K562 (cell line): ENCODE results near the gene SLC20A1. TPM values are rescaled to one million over a fixed set of nuclear protein-coding genes. Genes with fewer than 3 reads are reported as not detected.

Experiments used
- ETV5 ChIP-seq: sonication (generic); formaldehyde crosslinking; IDR thresholded peaks from 2 replicates; pipeline ENCODE4 v1.4.0; 2020; ENCODE audit warnings: low read depth, mild to moderate bottlenecking, missing genetic modification reagents
- FOXJ2 ChIP-seq: fragments of 200-800 bp; sonication (Bioruptor generic); IDR thresholded peaks from 2 replicates; pipeline ENCODE4 v1.6.1; 2016; ENCODE audit warnings: missing genetic modification characterization, missing compliant biosample characterization
- HSF4 ChIP-seq: fragments of 250-450 bp; sonication (Bioruptor Pico); IDR thresholded peaks from 2 replicates; pipeline ENCODE4 v2.1.2; 2022; ENCODE audit warnings: mild to moderate bottlenecking, moderate library complexity, borderline replicate concordance
- L3MBTL2 ChIP-seq: fragments of 450-650 bp; IDR thresholded peaks from 2 replicates; pipeline ENCODE4 v1.6.1; 2016; ENCODE audit warnings: mild to moderate bottlenecking, moderate library complexity
- LCOR ChIP-seq: sonication (generic); formaldehyde crosslinking; IDR thresholded peaks from 2 replicates; pipeline ENCODE4 v1.8.0; 2022; ENCODE audit warnings: mild to moderate bottlenecking, missing genetic modification reagents
- NR2C2 ChIP-seq, 2 experiments: fragments of 200-800 bp in 1 of 2; sonication (Bioruptor generic) in 1 of 2; sonication (generic) in 1 of 2; formaldehyde crosslinking in 1 of 2; IDR thresholded peaks; 2 replicates each; pipeline versions ENCODE4 v1.6.1 to v1.8.0; 2016 to 2022; ENCODE audit warnings: mild to moderate bottlenecking in 1 of 2, missing compliant biosample characterization in 1 of 2, missing genetic modification characterization in 1 of 2, missing genetic modification reagents in 1 of 2
- NR3C1 ChIP-seq: sonication (generic); formaldehyde crosslinking; IDR thresholded peaks from 2 replicates; pipeline ENCODE4 v1.8.1; 2022; ENCODE audit warnings: missing genetic modification reagents
- PHB2 ChIP-seq: fragments of 450-650 bp; IDR thresholded peaks from 2 replicates; pipeline ENCODE4 v1.6.1; 2017; ENCODE audit warnings: low read depth
- PML ChIP-seq: IDR thresholded peaks from 2 replicates; pipeline ENCODE4 v1.6.1; 2012; ENCODE audit warnings: low read length, inconsistent platforms
- TSC22D4 ChIP-seq: fragments of 450-650 bp; IDR thresholded peaks from 2 replicates; pipeline ENCODE4 v1.6.1; 2016; ENCODE audit warnings: missing genetic modification characterization, missing biosample characterization, control low read depth
- XRCC3 ChIP-seq: fragments of 450-650 bp; IDR thresholded peaks from 2 replicates; pipeline ENCODE4 v1.6.1; 2017; ENCODE audit warnings: mild to moderate bottlenecking, moderate library complexity
- ZNF24 ChIP-seq: fragments of 450-650 bp; IDR thresholded peaks from 2 replicates; pipeline ENCODE4 v1.6.1; 2016
- ZNF354B ChIP-seq: fragments of 250-450 bp; sonication (Bioruptor Pico); IDR thresholded peaks from 2 replicates; pipeline ENCODE4 v1.4.0; 2020
- ZNF551 ChIP-seq: fragments of 250-450 bp; sonication (Bioruptor Pico); IDR thresholded peaks from 2 replicates; pipeline ENCODE4 v1.5.0; 2021; ENCODE audit warnings: mild to moderate bottlenecking, moderate library complexity
- ZNF77 ChIP-seq: fragments of 250-450 bp; sonication (Bioruptor Pico); IDR thresholded peaks from 2 replicates; pipeline ENCODE4 v1.5.0; 2020
- polyA plus RNA-seq, 8 experiments: library from polyadenylated mRNA; depleted of rRNA in 4 of 8; stranded (reverse) in 5 of 8; unstranded in 3 of 8; fragments of >200 nt; fragmentation: Nextera tagmentation in 2 of 8; fragmentation: Illumina TruSeq in 1 of 8; extraction: Ambion mirVana in 2 of 8; extraction: Trizol in 1 of 8; gene quantifications; 2 replicates each; pipeline versions ENCODE4 v1.2.1 to v1.2.3, GENCODE V29; 2011 to 2014; ENCODE audit warnings: inconsistent platforms in 1 of 8, missing spikeins in 1 of 8
- total RNA-seq, 7 experiments: library from RNA; depleted of rRNA in 6 of 7; stranded (reverse); fragments of >200 nt in 6 of 7; fragmentation: Illumina TruSeq in 2 of 7; extraction: Trizol in 2 of 7; gene quantifications; 2 replicates each; pipeline versions ENCODE4 v1.2.1 to v1.2.3, GENCODE V29; 2011 to 2021; ENCODE audit warnings: low replicate concordance in 1 of 7
- TF ChIP-seq, protein P1 (sequence below): fragments of 450-650 bp; IDR thresholded peaks from 2 replicates; pipeline ENCODE4 v1.6.1; 2016; ENCODE audit warnings: low read depth
- TF ChIP-seq, protein P2 (sequence below): fragments of 250-450 bp; sonication (Bioruptor Pico); IDR thresholded peaks from 2 replicates; pipeline ENCODE4 v1.5.0; 2021; ENCODE audit warnings: mild to moderate bottlenecking, borderline replicate concordance
- TF ChIP-seq, protein P3 (sequence below): IDR thresholded peaks from 2 replicates; pipeline ENCODE4 v1.6.1; 2011; ENCODE audit warnings: borderline replicate concordance, low read depth, mild to moderate bottlenecking, moderate library complexity, low read length; ENCODE audit not compliant: insufficient read depth, poor library complexity, severe bottlenecking

SLC20A1 gene
- total and polyA plus RNA-seq, 9 of the 15 experiments (the other 6 are each of a cell fraction or from before 2014, with no cell fraction given) = 53.8 to 150 (median 74.7) TPM

DNA sequence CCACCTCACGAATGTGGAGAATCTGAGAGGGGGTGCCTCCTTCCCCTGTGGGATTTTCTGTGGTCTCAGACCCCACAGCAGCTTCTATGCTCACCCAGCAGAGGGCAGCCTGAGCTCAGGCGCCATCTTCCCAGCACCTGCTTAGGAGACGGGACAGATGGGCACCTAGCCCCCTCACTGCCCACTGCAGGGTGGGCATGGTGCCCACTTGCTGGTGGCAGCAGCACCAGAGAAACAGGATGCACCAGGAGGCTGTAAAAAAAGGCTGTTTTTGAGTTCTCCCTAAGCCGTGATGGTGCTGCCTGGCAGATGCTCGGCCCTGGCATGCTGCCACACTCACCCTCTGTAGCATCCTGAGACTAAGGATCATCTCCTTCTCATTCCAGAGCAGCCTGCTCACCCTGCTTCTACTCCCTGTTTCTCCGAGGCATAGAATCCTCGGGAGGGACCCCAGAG, 19.1 kb upstream of the SLC20A1 start (continued):
- TF ChIP-seq, protein P1, sequence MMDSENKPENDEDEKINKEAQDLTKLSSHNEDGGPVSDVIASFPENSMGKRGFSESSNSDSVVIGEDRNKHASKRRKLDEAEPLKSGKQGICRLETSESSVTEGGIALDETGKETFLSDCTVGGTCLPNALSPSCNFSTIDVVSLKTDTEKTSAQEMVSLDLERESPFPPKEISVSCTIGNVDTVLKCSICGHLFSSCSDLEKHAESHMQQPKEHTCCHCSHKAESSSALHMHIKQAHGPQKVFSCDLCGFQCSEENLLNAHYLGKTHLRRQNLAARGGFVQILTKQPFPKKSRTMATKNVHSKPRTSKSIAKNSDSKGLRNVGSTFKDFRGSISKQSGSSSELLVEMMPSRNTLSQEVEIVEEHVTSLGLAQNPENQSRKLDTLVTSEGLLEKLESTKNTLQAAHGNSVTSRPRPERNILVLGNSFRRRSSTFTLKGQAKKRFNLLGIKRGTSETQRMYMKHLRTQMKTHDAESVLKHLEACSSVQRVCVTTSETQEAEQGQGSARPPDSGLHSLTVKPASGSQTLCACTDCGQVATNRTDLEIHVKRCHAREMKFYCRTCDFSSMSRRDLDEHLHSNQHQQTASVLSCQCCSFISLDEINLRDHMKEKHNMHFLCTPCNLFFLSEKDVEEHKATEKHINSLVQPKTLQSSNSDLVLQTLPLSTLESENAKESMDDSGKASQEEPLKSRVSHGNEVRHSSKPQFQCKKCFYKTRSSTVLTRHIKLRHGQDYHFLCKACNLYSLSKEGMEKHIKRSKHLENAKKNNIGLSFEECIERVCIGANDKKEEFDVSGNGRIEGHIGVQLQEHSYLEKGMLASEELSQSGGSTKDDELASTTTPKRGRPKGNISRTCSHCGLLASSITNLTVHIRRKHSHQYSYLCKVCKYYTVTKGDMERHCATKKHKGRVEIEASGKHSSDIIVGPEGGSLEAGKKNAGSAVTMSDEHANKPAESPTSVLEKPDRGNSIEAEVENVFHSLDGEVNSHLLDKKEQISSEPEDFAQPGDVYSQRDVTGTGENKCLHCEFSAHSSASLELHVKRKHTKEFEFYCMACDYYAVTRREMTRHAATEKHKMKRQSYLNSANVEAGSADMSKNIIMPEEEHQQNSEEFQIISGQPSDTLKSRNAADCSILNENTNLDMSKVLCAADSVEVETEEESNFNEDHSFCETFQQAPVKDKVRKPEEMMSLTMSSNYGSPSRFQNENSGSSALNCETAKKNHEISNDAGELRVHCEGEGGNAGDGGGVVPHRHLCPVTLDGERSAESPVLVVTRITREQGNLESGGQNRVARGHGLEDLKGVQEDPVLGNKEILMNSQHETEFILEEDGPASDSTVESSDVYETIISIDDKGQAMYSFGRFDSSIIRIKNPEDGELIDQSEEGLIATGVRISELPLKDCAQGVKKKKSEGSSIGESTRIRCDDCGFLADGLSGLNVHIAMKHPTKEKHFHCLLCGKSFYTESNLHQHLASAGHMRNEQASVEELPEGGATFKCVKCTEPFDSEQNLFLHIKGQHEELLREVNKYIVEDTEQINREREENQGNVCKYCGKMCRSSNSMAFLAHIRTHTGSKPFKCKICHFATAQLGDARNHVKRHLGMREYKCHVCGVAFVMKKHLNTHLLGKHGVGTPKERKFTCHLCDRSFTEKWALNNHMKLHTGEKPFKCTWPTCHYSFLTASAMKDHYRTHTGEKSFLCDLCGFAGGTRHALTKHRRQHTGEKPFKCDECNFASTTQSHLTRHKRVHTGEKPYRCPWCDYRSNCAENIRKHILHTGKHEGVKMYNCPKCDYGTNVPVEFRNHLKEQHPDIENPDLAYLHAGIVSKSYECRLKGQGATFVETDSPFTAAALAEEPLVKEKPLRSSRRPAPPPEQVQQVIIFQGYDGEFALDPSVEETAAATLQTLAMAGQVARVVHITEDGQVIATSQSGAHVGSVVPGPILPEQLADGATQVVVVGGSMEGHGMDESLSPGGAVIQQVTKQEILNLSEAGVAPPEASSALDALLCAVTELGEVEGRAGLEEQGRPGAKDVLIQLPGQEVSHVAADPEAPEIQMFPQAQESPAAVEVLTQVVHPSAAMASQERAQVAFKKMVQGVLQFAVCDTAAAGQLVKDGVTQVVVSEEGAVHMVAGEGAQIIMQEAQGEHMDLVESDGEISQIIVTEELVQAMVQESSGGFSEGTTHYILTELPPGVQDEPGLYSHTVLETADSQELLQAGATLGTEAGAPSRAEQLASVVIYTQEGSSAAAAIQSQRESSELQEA = no peak
- TF ChIP-seq ZNF551 (no peak), TSC22D4 (tag) (no peak), LCOR (CRISPR knock-in tag) (0 out of 2 replicates have a peak, but pooled peaks have one; percentile 35), FOXJ2 (no peak), ETV5 (CRISPR knock-in tag) (no peak), ZNF354B (no peak), ZNF77 (CRISPR knock-in tag) (no peak), PML (no peak), NR2C2 (CRISPR knock-in tag; IDR thresholded peaks at IDR 0.05) (0 out of 2 replicates have a peak, but pooled peaks have one; percentile 15), NR2C2 (tag; IDR thresholded peaks at IDR 0.05) (no peak), NR3C1 (CRISPR knock-in tag) (no peak), L3MBTL2 (0 out of 2 replicates have a peak, but pooled peaks have one; percentile 20), XRCC3 (no peak), PHB2 (no peak), HSF4 (CRISPR knock-in tag) (no peak), ZNF24 (no peak)
- TF ChIP-seq, protein P2, sequence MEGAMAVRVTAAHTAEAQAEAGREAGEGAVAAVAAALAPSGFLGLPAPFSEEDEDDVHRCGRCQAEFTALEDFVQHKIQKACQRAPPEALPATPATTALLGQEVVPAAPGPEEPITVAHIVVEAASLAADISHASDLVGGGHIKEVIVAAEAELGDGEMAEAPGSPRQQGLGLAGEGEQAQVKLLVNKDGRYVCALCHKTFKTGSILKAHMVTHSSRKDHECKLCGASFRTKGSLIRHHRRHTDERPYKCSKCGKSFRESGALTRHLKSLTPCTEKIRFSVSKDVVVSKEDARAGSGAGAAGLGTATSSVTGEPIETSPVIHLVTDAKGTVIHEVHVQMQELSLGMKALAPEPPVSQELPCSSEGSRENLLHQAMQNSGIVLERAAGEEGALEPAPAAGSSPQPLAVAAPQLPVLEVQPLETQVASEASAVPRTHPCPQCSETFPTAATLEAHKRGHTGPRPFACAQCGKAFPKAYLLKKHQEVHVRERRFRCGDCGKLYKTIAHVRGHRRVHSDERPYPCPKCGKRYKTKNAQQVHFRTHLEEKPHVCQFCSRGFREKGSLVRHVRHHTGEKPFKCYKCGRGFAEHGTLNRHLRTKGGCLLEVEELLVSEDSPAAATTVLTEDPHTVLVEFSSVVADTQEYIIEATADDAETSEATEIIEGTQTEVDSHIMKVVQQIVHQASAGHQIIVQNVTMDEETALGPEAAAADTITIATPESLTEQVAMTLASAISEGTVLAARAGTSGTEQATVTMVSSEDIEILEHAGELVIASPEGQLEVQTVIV (CRISPR knock-in tag) = no peak
- TF ChIP-seq, protein P3, sequence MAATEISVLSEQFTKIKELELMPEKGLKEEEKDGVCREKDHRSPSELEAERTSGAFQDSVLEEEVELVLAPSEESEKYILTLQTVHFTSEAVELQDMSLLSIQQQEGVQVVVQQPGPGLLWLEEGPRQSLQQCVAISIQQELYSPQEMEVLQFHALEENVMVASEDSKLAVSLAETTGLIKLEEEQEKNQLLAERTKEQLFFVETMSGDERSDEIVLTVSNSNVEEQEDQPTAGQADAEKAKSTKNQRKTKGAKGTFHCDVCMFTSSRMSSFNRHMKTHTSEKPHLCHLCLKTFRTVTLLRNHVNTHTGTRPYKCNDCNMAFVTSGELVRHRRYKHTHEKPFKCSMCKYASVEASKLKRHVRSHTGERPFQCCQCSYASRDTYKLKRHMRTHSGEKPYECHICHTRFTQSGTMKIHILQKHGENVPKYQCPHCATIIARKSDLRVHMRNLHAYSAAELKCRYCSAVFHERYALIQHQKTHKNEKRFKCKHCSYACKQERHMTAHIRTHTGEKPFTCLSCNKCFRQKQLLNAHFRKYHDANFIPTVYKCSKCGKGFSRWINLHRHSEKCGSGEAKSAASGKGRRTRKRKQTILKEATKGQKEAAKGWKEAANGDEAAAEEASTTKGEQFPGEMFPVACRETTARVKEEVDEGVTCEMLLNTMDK = peak; percentile 71
